Effector memory CD4-positive, alpha-beta T cell (primary cell): Measurements from ENCODE around the gene TSPAN5.

Experiments used
- DNase-seq, 3 donors: peaks; one replicate each; pipeline ENCODE4 v3.0.0-alpha.2; 2020
- H3K27ac ChIP-seq: 2 replicates; pipeline ENCODE4 v1.7.0; 2013; ENCODE audit warnings: mild to moderate bottlenecking, low read length, moderate library complexity; ENCODE audit not compliant: insufficient read depth, poor library complexity, severe bottlenecking
- H3K27me3 ChIP-seq: replicated peaks from 2 replicates; pipeline ENCODE4 v1.7.0; 2013; ENCODE audit warnings: mild to moderate bottlenecking, low read length; ENCODE audit not compliant: insufficient read depth, control insufficient read depth, poor library complexity, severe bottlenecking
- H3K36me3 ChIP-seq: 2 replicates; pipeline ENCODE4 v1.7.0; 2013; ENCODE audit warnings: mild to moderate bottlenecking, low read length, moderate library complexity; ENCODE audit not compliant: control insufficient read depth, insufficient read depth
- H3K4me1 ChIP-seq: 2 replicates; pipeline ENCODE4 v1.7.0; 2013; ENCODE audit warnings: low read length, mild to moderate bottlenecking; ENCODE audit not compliant: control insufficient read depth, insufficient read depth, poor library complexity, severe bottlenecking
- H3K4me3 ChIP-seq: 2 replicates; pipeline ENCODE4 v1.7.0; 2013; ENCODE audit warnings: low read length, low read depth, mild to moderate bottlenecking; ENCODE audit not compliant: insufficient read depth, poor library complexity, severe bottlenecking
- H3K9me3 ChIP-seq: 2 replicates; pipeline ENCODE4 v1.7.0; 2013; ENCODE audit warnings: mild to moderate bottlenecking, low read length, moderate library complexity; ENCODE audit not compliant: control insufficient read depth

TSPAN5 gene

GRCh38 chr4:98581126-98581525, 77.3 kb downstream of the TSPAN5 start:
- Histone ChIP-seq H3K27me3 (no peaks in the 10 kb centered on the region), H3K36me3 (no peaks in the 10 kb centered on the region), H3K27ac (no peak overlapping the region), H3K4me3 (no peak overlapping the region), H3K9me3 (no peaks in the 10 kb centered on the region), H3K4me1 (no peaks in the 10 kb centered on the region)
- DNase-seq, result no peak

- no peaks in the 10 kb centered on the region for H3K9me3 ChIP-seq
- no peak overlapping the region for H3K4me3 ChIP-seq
These were observed 80.5 kb downstream of the TSPAN5 start for GRCh38 chr4:98577956-98578355.

GRCh38 chr4:98574816-98575215, 83.6 kb downstream of the TSPAN5 start:
- no peaks in the 10 kb centered on the region for H3K4me1 ChIP-seq
- no peaks in the 10 kb centered on the region for H3K36me3 ChIP-seq
- no peak for DNase-seq
- no peaks in the 10 kb centered on the region for H3K9me3 ChIP-seq
- no peaks in the 10 kb centered on the region for H3K27me3 ChIP-seq
- no peak overlapping the region for H3K4me3 ChIP-seq
- H3K27ac ChIP-seq, result no peak overlapping the region

More at GRCh38 chr4:98577956-98578355, 80.5 kb downstream of the TSPAN5 start:
- no peak for DNase-seq
- H3K27ac ChIP-seq, result no peak overlapping the region
- H3K4me1 ChIP-seq, result no peaks in the 10 kb centered on the region
- no peaks in the 10 kb centered on the region for H3K27me3 ChIP-seq
- no peaks in the 10 kb centered on the region for H3K36me3 ChIP-seq

- no peak for DNase-seq
- no peaks in the 10 kb centered on the region for H3K4me1 ChIP-seq
- H3K9me3 ChIP-seq, result no peaks in the 10 kb centered on the region
- H3K27ac ChIP-seq, result no peak overlapping the region
- H3K36me3 ChIP-seq, result no peaks in the 10 kb centered on the region
- H3K4me3 ChIP-seq, result no peak overlapping the region
- H3K27me3 ChIP-seq, result no peaks in the 10 kb centered on the region
These were observed 84.6 kb downstream of the TSPAN5 start for GRCh38 chr4:98573791-98574190.

- H3K36me3 ChIP-seq, result no peaks in the 10 kb centered on the region
- DNase-seq, result no peak
- no peak overlapping the region for H3K4me3 ChIP-seq
- no peaks in the 10 kb centered on the region for H3K9me3 ChIP-seq
- no peaks in the 10 kb centered on the region for H3K27me3 ChIP-seq
- no peaks in the 10 kb centered on the region for H3K4me1 ChIP-seq
- H3K27ac ChIP-seq, result no peak overlapping the region
These were observed 85.7 kb downstream of the TSPAN5 start for GRCh38 chr4:98572697-98573096.

- no peaks in the 10 kb centered on the region for H3K9me3 ChIP-seq
- no peaks in the 10 kb centered on the region for H3K4me1 ChIP-seq
- no peaks in the 10 kb centered on the region for H3K27me3 ChIP-seq
- H3K36me3 ChIP-seq, result no peaks in the 10 kb centered on the region
- no peak overlapping the region for H3K4me3 ChIP-seq
- DNase-seq, result no peak
- H3K27ac ChIP-seq, result no peak overlapping the region
These were observed 87.1 kb downstream of the TSPAN5 start for GRCh38 chr4:98571161-98571786.

- H3K36me3 ChIP-seq, result no peaks in the 10 kb centered on the region
- no peaks in the 10 kb centered on the region for H3K4me1 ChIP-seq
- H3K9me3 ChIP-seq, result no peaks in the 10 kb centered on the region
- H3K27ac ChIP-seq, result no peak overlapping the region
- DNase-seq, result no peak
- no peaks in the 10 kb centered on the region for H3K27me3 ChIP-seq
- H3K4me3 ChIP-seq, result no peak overlapping the region
These were observed 88.1 kb downstream of the TSPAN5 start for GRCh38 chr4:98570151-98570797.

- no peaks in the 10 kb centered on the region for H3K9me3 ChIP-seq
These were observed 89.3 kb downstream of the TSPAN5 start for GRCh38 chr4:98568941-98569663.

GRCh38 chr4:98567611-98568010, 90.8 kb downstream of the TSPAN5 start:
- H3K9me3 ChIP-seq, result no peaks in the 10 kb centered on the region
- no peak overlapping the region for H3K4me3 ChIP-seq
- no peaks in the 10 kb centered on the region for H3K27me3 ChIP-seq
- DNase-seq, result no peak
- H3K36me3 ChIP-seq, result no peaks in the 10 kb centered on the region
- no peak overlapping the region for H3K27ac ChIP-seq
- H3K4me1 ChIP-seq, result no peaks in the 10 kb centered on the region

More at GRCh38 chr4:98568941-98569663, 89.3 kb downstream of the TSPAN5 start:
- no peaks in the 10 kb centered on the region for H3K36me3 ChIP-seq
- no peak for DNase-seq
- H3K4me3 ChIP-seq, result no peak overlapping the region
- no peak overlapping the region for H3K27ac ChIP-seq
- no peaks in the 10 kb centered on the region for H3K27me3 ChIP-seq
- no peaks in the 10 kb centered on the region for H3K4me1 ChIP-seq

GRCh38 chr4:98566361-98567008, 91.9 kb downstream of the TSPAN5 start:
- no peak for DNase-seq
- Histone ChIP-seq H3K4me3 (no peak overlapping the region), H3K27me3 (no peaks in the 10 kb centered on the region), H3K27ac (no peak overlapping the region), H3K4me1 (no peaks in the 10 kb centered on the region), H3K36me3 (no peaks in the 10 kb centered on the region), H3K9me3 (no peaks in the 10 kb centered on the region)
